Measurements from ENCODE around the gene USP34.

USP34 gene

GRCh38 chr2:61435291-61435690 is 35.6 kb downstream of the USP34 start:
- no peak for TF ChIP-seq REST (IDR thresholded peaks at IDR 0.05; ENCODE audit: insufficient replicate concordance, low read depth)
- no peaks in the 10 kb centered on the region for H3K27me3 ChIP-seq (ENCODE audit: insufficient read depth, poor library complexity, severe bottlenecking)
- DNase-seq (ENCODE audit: low read depth in 1 of 2, low spot score in 1 of 2), result no peak
- H3K27ac ChIP-seq (replicated peaks), result 0 out of 2 replicates have a peak overlapping the region, but pooled peaks have one; percentile 9
- no peak overlapping the region for H3K4me3 ChIP-seq (replicated peaks; ENCODE audit: insufficient read depth, low read length)

GRCh38 chr2:61434314-61434713 is 36.6 kb downstream of the USP34 start:
- Histone ChIP-seq H3K27ac (replicated peaks) (peak overlapping the region; percentile 65), H3K27me3 (ENCODE audit: insufficient read depth, poor library complexity, severe bottlenecking) (no peaks in the 10 kb centered on the region), H3K4me3 (replicated peaks; ENCODE audit: insufficient read depth, low read length) (no peak overlapping the region)
- peak; percentile 97 for TF ChIP-seq SPI1 (IDR thresholded peaks at IDR 0.05; ENCODE audit: borderline replicate concordance, low read depth)
- peak; percentile 90 for TF ChIP-seq POLR2AphosphoS5 (IDR thresholded peaks at IDR 0.05; ENCODE audit: low read depth)
- no peak; the same call in 1 of the 2 replicates for TF ChIP-seq GABPA (IDR thresholded peaks at IDR 0.05; ENCODE audit: low read depth)
- TF ChIP-seq, protein P1, sequence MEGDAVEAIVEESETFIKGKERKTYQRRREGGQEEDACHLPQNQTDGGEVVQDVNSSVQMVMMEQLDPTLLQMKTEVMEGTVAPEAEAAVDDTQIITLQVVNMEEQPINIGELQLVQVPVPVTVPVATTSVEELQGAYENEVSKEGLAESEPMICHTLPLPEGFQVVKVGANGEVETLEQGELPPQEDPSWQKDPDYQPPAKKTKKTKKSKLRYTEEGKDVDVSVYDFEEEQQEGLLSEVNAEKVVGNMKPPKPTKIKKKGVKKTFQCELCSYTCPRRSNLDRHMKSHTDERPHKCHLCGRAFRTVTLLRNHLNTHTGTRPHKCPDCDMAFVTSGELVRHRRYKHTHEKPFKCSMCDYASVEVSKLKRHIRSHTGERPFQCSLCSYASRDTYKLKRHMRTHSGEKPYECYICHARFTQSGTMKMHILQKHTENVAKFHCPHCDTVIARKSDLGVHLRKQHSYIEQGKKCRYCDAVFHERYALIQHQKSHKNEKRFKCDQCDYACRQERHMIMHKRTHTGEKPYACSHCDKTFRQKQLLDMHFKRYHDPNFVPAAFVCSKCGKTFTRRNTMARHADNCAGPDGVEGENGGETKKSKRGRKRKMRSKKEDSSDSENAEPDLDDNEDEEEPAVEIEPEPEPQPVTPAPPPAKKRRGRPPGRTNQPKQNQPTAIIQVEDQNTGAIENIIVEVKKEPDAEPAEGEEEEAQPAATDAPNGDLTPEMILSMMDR (IDR thresholded peaks at IDR 0.05; ENCODE audit: insufficient read depth, low read length), result no peak
- no peak for TF ChIP-seq REST (IDR thresholded peaks at IDR 0.05; ENCODE audit: insufficient replicate concordance, low read depth)
- DNase-seq (ENCODE audit: low read depth in 1 of 2, low spot score in 1 of 2), result peak; percentile 66 to 96

GRCh38 chr2:61433606-61434005 is 37.3 kb downstream of the USP34 start:
- Histone ChIP-seq H3K27me3 (ENCODE audit: insufficient read depth, poor library complexity, severe bottlenecking) (no peaks in the 10 kb centered on the region), H3K4me3 (replicated peaks; ENCODE audit: insufficient read depth, low read length) (no peak overlapping the region), H3K27ac (replicated peaks) (peak overlapping the region; percentile 65)
- no peak for DNase-seq (ENCODE audit: low read depth in 1 of 2, low spot score in 1 of 2)
- TF ChIP-seq REST (IDR thresholded peaks at IDR 0.05; ENCODE audit: insufficient replicate concordance, low read depth) (no peak), POLR2AphosphoS5 (IDR thresholded peaks at IDR 0.05; ENCODE audit: low read depth) (no peak), GABPA (IDR thresholded peaks at IDR 0.05; ENCODE audit: low read depth) (no peak), SPI1 (IDR thresholded peaks at IDR 0.05; ENCODE audit: borderline replicate concordance, low read depth) (no peak)
- TF ChIP-seq, protein P1 (IDR thresholded peaks at IDR 0.05; ENCODE audit: insufficient read depth, low read length), result no peak

- no peak overlapping the region for H3K4me3 ChIP-seq (replicated peaks; ENCODE audit: insufficient read depth, low read length)
- no peak for DNase-seq (ENCODE audit: low read depth in 1 of 2, low spot score in 1 of 2)
- no peak overlapping the region for H3K27ac ChIP-seq (replicated peaks)
- TF ChIP-seq POLR2AphosphoS5 (IDR thresholded peaks at IDR 0.05; ENCODE audit: low read depth) (no peak), REST (IDR thresholded peaks at IDR 0.05; ENCODE audit: insufficient replicate concordance, low read depth) (no peak), SPI1 (IDR thresholded peaks at IDR 0.05; ENCODE audit: borderline replicate concordance, low read depth) (no peak), GABPA (IDR thresholded peaks at IDR 0.05; ENCODE audit: low read depth) (no peak)
- TF ChIP-seq, protein P1 (IDR thresholded peaks at IDR 0.05; ENCODE audit: insufficient read depth, low read length), result no peak
- H3K27me3 ChIP-seq (ENCODE audit: insufficient read depth, poor library complexity, severe bottlenecking), result no peaks in the 10 kb centered on the region
Observed at GRCh38 chr2:61432990-61433389, 37.9 kb downstream of the USP34 start.
